Activated naive CD8-positive, alpha-beta T cell treated with anti-CD3 and anti-CD28 coated beads, Interleukin-2, amount 50 U/mL, for 16 hours (primary cell): ENCODE results near the gene NDUFV1.
"Not testable (repeated sequence)": the region's sequence is repeated elsewhere in the genome, so short reads cannot be mapped to it uniquely, and the experiment has no call there.

Experiments
- DNase-seq: peaks from one replicate; pipeline ENCODE4 v3.0.0-alpha.2; 2020; ENCODE audit warnings: low read depth, low spot score

The NDUFV1 gene

GRCh38 chr11:67626970-67627369 is 20.2 kb downstream of the NDUFV1 start:
- DNase-seq, result no peak

GRCh38 chr11:67627441-67627811 is 20.7 kb downstream of the NDUFV1 start:
- no peak for DNase-seq

- DNase-seq, result no peak
These were observed 21.3 kb downstream of the NDUFV1 start for GRCh38 chr11:67627812-67628624.

- DNase-seq, result no peak
These were observed 22.1 kb downstream of the NDUFV1 start for GRCh38 chr11:67628710-67629385.

- peak; percentile 75 for DNase-seq
These were observed 22.9 kb downstream of the NDUFV1 start, which contains the start of gene NUDT8 for GRCh38 chr11:67629386-67630227. TSS of gene NUDT8 (minus strand) at chr11:67629937. CDS start at chr11:67629911, 26 bp downstream.

- peak; percentile 94 for DNase-seq
These were observed 23.6 kb downstream of the NDUFV1 start for GRCh38 chr11:67630228-67630942.

- no peak for DNase-seq
These were observed 24.2 kb downstream of the NDUFV1 start for GRCh38 chr11:67630943-67631331.

- no peak for DNase-seq
These were observed 24.7 kb downstream of the NDUFV1 start for GRCh38 chr11:67631411-67631810.

- DNase-seq, result no peak
These were observed 25.1 kb downstream of the NDUFV1 start for GRCh38 chr11:67631853-67632174.

- DNase-seq, result no peak
These were observed 25.6 kb downstream of the NDUFV1 start for GRCh38 chr11:67632175-67632981.

- no peak for DNase-seq
These were observed 26.4 kb downstream of the NDUFV1 start for GRCh38 chr11:67632982-67633755.

- no peak for DNase-seq
These were observed 27.1 kb downstream of the NDUFV1 start for GRCh38 chr11:67633758-67634365.

GRCh38 chr11:67634366-67635230 is 27.9 kb downstream of the NDUFV1 start:
- DNase-seq, result no peak

- no peak for DNase-seq
These were observed 28.4 kb downstream of the NDUFV1 start for GRCh38 chr11:67635231-67635521.

GRCh38 chr11:67636962-67637361 is 30.2 kb downstream of the NDUFV1 start:
- DNase-seq, result no peak

- not testable (repeated sequence) for DNase-seq
These were observed 30.7 kb downstream of the NDUFV1 start for GRCh38 chr11:67637441-67637840.

GRCh38 chr11:67638535-67639437 is 32.0 kb downstream of the NDUFV1 start:
- DNase-seq, result no peak

GRCh38 chr11:67639438-67639859 is 32.7 kb downstream of the NDUFV1 start, which contains the start of gene TBX10:
TSS of gene TBX10 (minus strand) at chr11:67639763. CDS start at chr11:67639472, 291 bp downstream.
- DNase-seq, result no peak
